SW 1271 (cell line): ENCODE measurements around the gene NMT1.
A peak's percentile ranks its signal among the peaks of the same experiment; 100 is the strongest.

Experiments used
- DNase-seq, 2 experiments: peaks; one replicate each; lab custom pipeline; 2025; lab: John Stamatoyannopoulos, UW

The NMT1 gene

GRCh38 chr17:45081047-45081703, 20.1 kb downstream of the NMT1 start:
- DNase-seq = no peak

GRCh38 chr17:45086391-45086790, 25.3 kb downstream of the NMT1 start:
- DNase-seq = no peak

GRCh38 chr17:45086865-45087503, 25.9 kb downstream of the NMT1 start:
- DNase-seq = no peak

DNA sequence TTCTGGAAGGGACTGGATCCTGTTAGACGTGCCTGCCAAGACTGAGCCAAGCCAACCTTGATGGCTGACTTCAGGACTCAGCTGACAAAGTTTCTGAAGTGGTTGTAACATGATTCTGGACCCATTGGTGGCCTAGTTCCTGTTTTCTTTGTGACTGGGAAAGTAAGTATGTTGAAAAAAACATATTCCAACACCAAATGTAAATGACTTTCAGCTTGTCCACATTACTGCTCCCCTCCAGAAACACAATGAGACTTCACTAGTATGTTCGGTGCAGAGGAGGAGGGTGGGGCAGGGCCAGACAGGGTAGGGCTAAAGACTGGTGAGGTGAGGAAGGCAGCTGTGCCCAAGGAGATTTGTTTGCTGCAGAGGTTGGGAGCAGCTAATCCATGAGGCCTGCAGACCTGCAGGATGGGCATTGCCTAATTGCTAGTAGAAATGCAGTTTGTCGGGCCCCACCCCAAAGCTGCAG, 26.4 kb downstream of the NMT1 start:
- DNase-seq = no peak

GRCh38 chr17:45087978-45088377, 26.9 kb downstream of the NMT1 start:
- no peak for DNase-seq

- DNase-seq = no peak
Measured at GRCh38 chr17:45088741-45089140, 27.6 kb downstream of the NMT1 start.

DNA sequence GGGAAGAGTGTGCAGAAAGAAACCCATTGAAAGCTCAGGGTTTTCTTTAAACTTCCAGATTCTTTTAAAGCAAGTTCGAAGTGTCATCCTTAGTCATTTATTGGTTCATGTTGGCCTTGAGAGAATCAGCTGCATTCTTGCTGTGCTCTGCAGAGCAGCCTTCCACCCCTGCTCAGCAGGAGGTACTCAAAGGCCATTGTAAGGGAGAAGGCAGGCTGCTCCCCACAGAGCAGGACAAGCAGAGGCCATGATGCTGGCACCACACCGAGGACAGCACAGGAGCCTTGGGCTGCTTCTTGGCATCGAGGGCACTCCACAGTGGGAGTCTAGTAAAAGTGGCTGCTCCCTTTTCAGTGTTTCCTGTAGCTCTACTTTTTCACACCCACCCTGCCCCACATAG, 29.6 kb downstream of the NMT1 start:
- DNase-seq = no peak

GRCh38 chr17:45091778-45092425, 30.8 kb downstream of the NMT1 start:
- peak in 1 of 2 experiments; percentile 23 for DNase-seq

GRCh38 chr17:45092911-45093430, 31.9 kb downstream of the NMT1 start:
- DNase-seq = peak; percentile 90 to 95

DNA sequence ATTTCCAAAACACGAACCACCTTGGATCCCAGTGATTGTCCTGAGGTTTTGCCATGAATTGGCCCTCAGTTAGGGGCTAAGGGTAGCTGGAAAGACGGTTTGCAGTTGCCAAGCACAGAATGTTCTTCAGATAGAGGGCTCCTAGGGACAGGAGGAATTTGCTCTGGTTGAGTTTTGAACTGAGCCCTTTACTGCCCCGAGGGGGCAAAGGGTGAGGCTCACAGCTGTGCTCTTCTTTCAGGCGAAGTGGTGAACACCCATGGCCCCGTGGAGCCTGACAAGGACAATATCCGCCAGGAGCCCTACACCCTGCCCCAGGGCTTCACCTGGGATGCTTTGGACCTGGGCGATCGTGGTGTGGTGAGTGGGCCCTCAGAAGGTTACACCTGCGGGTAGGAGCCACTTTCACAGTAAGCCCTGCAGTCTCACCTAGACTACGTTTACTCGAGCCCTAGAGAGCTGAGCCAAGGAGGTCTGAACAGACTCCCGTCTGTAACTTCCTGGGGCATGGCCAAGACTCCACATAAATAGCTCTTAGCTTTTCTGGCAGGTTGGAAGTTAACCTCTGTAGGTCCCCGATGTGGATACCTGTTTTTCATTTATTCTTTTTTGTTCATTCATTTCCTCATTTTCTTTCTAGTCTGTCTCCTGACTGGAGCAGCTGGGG, 32.5 kb downstream of the NMT1 start:
- no peak for DNase-seq

DNA sequence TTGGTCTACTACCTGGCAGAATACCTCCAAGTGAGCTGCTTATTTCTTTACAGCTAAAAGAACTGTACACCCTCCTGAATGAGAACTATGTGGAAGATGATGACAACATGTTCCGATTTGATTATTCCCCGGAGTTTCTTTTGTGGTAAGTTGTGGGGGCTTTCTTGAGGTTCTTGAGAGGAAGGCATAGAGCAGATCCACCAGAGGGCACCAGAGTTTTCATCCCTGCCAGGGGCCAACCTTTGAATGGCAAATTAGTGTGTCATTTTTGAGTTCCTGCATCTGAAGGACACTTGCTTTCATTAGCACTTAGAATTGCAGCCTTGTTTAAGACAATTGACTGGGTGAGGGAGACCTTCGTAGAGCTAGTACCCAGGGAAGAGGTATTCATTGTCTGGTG, 35.0 kb downstream of the NMT1 start:
- peak in 1 of 2 experiments; percentile 43 for DNase-seq

DNA sequence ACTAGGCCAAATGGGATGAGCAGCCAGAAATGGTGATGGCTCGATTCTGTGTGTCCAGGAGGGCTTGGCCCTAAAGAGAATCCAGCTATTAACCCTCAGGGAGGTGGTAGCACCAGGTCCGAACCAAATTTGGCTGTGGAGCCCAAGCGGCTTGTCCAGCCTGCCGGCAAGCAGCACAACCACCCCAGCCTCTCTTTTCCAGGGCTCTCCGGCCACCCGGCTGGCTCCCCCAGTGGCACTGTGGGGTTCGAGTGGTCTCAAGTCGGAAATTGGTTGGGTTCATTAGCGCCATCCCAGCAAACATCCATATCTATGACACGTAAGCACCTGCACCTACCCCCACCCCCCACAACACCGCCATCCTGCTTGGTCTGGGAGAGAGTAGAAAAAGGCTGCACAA, 35.8 kb downstream of the NMT1 start:
- DNase-seq = no peak

DNA sequence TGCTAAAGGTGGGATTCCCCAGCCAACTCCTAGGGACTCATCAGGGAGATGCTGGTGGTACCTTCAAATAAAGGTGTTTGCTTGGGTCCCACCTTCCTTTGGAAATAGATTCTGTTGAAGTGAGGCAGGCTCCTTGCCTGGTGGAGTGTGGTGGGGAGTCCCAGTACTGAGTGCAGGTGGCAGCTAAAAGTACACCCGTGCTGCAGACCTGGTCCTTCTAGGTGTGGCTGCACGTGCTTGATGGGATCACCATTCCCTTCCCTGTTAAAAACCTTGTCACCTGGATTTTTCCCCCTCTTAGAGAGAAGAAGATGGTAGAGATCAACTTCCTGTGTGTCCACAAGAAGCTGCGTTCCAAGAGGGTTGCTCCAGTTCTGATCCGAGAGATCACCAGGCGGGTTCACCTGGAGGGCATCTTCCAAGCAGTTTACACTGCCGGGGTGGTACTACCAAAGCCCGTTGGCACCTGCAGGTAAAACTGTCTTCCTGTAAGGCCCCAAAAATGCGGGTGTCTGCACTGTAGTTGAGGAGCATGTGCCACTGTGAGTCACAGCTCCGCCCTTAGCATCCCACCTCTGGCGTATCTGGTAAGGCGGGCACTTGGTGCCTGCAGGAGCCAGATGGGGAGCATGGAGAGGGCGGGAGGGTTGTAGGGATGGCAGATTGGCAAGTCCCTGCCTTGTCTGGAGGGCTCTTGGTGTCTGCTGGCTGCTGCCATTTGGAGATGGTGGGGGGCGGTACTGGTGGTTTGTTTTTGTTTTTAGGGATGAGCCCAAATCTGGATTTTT, 37.2 kb downstream of the NMT1 start:
- no peak for DNase-seq

GRCh38 chr17:45098869-45099616, 37.9 kb downstream of the NMT1 start:
- peak; percentile 64 for DNase-seq

DNA sequence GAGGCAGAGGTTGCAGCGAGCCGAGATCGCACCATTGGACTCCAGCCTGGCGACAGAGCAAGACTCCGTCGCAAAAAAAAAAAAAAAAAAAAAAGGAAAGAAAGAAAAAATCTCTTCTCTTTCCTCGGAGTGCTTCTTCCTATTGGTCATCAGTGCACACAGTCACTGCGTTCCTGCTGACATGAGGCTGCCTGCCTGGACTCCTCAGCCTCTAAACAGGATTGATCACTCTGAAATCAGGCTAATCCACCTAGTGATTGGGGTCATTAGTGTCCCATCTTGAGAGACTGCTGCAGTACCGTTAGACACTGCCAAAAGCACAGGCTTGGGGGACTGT, 40.4 kb downstream of the NMT1 start:
- no peak for DNase-seq

- no peak for DNase-seq
Measured at GRCh38 chr17:45101883-45102811, 41.0 kb downstream of the NMT1 start.

- no peak for DNase-seq
Measured at GRCh38 chr17:45102856-45103255, 41.7 kb downstream of the NMT1 start.

GRCh38 chr17:45103269-45103795, 42.2 kb downstream of the NMT1 start:
- DNase-seq = no peak

GRCh38 chr17:45104029-45104428, 42.9 kb downstream of the NMT1 start:
- no peak for DNase-seq

DNA sequence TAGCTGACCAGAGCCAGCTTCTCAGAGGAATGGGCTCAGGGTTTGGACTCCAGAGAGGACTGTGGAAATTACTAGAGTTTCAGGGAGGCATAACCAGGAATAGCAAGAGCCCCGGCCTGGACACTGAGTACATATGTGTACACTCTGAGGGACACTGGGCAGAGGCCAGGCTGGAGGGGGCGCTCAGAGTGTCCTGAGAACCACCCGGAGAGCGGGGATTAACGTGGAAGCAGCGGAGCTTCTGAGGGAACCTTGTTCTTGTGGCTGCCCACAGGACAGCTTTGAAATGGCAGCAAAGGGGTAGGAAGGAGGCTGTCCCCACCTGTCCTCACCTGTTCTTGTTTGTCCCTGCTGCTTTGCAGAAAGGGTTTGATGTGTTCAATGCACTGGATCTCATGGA, 43.4 kb downstream of the NMT1 start:
- no peak for DNase-seq
